Measurements from ENCODE around the gene MXD1. TPM values are rescaled to one million over a fixed set of nuclear protein-coding genes. Genes with fewer than 3 reads are reported as not detected.

MXD1 gene
- total RNA-seq, 2 donors from 2014 or later: 57.8 to 200 TPM

DNA sequence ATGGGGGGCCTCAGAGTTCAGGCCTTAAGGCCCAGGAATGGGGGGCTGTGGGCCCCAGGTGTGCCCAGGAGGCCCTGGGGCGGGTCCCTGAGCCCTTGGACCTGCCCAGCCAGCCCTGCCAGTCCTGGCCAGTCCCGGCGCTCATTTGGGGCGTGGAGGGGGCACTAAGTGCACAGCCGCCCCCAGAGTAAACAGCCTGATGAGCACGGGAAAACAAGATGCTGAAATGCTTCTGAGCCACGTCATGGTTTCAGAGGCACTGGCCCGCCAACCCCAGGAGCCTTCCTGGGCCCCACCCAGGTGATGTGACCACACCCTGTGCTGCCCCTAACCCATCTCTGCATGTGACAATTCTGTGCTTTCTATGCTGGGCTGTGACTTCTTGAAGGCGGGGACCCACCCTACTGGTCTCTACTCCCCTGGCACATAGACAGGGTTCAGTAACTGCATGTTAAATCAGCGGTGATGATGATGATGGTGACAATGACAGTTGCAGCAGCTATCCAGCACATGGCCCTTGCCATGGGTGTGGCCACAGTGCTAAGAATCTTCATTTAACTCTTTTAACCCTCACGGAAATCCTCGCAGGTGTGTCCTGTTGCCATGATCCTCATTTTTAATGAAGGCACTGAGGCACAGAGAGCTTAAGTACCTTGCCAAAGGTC, 74.7 kb downstream of the MXD1 start:
- peak; percentile 73 for DNase-seq
- TF ChIP-seq, protein P1, sequence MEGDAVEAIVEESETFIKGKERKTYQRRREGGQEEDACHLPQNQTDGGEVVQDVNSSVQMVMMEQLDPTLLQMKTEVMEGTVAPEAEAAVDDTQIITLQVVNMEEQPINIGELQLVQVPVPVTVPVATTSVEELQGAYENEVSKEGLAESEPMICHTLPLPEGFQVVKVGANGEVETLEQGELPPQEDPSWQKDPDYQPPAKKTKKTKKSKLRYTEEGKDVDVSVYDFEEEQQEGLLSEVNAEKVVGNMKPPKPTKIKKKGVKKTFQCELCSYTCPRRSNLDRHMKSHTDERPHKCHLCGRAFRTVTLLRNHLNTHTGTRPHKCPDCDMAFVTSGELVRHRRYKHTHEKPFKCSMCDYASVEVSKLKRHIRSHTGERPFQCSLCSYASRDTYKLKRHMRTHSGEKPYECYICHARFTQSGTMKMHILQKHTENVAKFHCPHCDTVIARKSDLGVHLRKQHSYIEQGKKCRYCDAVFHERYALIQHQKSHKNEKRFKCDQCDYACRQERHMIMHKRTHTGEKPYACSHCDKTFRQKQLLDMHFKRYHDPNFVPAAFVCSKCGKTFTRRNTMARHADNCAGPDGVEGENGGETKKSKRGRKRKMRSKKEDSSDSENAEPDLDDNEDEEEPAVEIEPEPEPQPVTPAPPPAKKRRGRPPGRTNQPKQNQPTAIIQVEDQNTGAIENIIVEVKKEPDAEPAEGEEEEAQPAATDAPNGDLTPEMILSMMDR (IDR thresholded peaks at IDR 0.05): no peak

More for the DNA sequence above, 74.7 kb downstream of the MXD1 start:
- no peak overlapping the region for H3K4me3 ChIP-seq
- no peaks in the 10 kb centered on the region for H3K9me3 ChIP-seq
- no peaks in the 10 kb centered on the region for H3K36me3 ChIP-seq
- H3K27ac ChIP-seq: peak overlapping the region; percentile 46
- H3K9ac ChIP-seq (ENCODE audit: low read depth in 2 of 2, low read length in 2 of 2): no peak overlapping the region
- intact Hi-C loops (cut with DNase I): no loop called here
- H3K4me1 ChIP-seq: no peaks in the 10 kb centered on the region
- H3K27me3 ChIP-seq: no peaks in the 10 kb centered on the region

Other genes starting within 250 kb of the MXD1 start
- gene ANXA4, start 173.0 kb upstream of the MXD1 start, total RNA-seq: 100 to 1,000 TPM; 258 to 324 TPM
- gene GMCL1, start 85.4 kb upstream of the MXD1 start, total RNA-seq: 10 to 100 TPM; 20.3 to 20.4 TPM
- gene SNRNP27, start 21.2 kb upstream of the MXD1 start, total RNA-seq: 10 to 100 TPM; 30.8 to 34.8 TPM
- under 1 TPM; 0.40 to 0.82 TPM for gene ASPRV1, start 46.5 kb downstream of the MXD1 start, total RNA-seq
- gene PCBP1, start 172.4 kb downstream of the MXD1 start, total RNA-seq: 100 to 1,000 TPM; 348 to 401 TPM